NAMALWA (cell line): ENCODE data around the gene CREBL2.
"Not testable (repeated sequence)": the region's sequence is repeated elsewhere in the genome, so short reads cannot be mapped to it uniquely, and the experiment has no call there.

Experiments
- DNase-seq: peaks from one replicate; pipeline ENCODE4 v3.0.0-alpha.2; 2015; ENCODE audit warnings: low spot score

The CREBL2 gene, protein sequence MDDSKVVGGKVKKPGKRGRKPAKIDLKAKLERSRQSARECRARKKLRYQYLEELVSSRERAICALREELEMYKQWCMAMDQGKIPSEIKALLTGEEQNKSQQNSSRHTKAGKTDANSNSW

DNA sequence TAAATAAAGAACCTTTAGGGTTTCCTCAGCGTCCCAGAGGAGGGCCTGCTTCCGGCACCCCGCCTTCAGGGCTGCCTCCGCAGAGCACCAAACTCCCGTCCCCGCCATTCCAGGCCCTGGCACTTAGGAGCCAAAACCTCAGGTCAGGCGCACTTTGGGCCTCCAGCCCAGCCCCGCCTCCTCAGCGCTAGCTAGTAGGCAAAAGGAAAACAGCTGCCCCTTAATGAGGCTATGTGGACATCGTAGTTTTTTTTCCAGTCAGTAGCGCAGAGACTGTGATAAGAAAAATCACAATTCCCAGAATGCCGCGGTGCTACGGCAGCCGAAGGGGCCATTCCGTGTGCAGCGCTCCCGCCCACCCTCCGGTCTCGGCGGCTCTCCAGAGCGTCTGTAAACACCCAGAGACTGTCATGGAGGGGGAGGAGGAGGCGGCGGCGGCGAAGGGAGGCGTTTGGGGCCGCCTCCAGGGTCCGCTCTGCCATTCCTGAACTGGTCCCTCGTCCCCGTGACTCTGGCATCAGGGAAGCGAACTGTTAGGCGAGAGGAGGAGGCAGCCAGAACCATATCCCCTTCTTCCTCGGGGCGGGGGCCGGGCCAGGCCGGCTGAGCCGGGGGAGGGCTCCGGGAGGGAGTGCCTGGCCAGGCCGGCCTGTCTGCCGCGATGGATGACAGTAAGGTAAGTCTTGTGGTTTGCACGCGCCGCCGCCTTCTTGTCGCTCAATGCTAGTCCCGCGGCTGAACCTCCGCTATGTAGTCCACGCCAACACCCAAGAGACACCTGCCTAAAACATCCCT lies at the start of gene CREBL2:
CREBL2 (plus strand) TSS at position 365 of the 795 bp plus-strand sequence; CDS start at position 662, 297 bp downstream.
- DNase-seq = peak; percentile 87

DNA sequence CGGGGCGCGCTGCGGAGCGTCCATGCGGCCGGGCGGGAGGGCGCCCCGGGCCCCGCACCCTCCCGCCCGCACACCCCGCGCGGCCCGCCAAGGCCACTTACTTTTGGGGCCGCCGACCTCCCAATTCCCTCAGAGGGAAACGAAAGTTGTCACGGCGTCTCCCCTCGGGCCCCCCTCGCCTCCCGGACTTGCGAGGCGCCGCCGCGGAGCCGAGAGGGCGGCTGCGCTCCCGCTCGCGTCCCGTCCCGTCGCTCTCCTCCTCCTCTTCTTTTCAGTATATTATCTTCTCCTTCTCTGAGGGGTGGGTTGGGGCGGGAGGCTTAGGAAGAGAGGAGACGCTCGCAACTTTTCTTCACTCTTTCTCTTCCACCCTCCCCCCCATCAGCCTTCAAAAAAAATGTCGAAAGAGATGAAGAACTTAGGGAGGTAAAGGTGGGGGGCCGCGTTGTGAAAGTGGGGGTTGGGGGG lies 49.6 kb upstream of the CREBL2 start:
- peak; percentile 62 for DNase-seq

DNA sequence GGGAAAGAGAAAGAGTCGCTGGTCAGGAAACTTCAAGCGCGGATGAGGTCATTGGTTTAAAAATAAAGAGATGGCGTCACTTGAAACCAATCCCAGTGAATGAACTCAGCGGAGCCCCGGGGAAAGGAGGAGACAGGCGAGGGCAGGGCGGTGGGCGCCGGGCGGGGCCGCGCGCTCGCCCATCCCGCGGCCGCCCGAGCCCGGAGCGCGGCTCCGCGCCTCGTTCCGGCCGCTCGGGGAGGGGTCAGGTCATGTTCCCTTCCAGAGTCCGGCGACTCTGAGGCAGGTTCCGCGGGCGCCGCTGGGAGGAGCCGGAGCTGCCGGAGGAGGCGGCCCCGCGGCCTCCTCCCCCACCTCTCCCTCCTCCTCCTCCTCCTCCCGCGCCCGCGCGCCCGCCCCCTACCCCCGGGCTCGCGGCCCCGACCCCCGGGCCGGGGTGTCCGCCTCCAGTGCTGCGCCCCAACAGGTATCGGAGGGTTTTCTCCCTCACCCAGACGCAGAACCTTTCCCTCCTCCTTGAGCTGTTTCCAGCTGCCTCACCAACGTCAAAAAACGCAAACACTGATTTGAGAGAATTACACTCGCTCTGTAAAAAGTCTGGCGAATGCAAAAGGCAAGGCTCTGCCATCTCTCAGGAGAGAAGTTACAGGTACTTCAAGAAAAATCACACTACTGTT lies 49.0 kb upstream of the CREBL2 start, which contains the start of gene DUSP16:
DUSP16 (minus strand) TSS at position 279 of the 677 bp plus-strand sequence. CDS start 41,765 bp downstream, outside the sequence.
- peak; percentile 95 for DNase-seq

DNA sequence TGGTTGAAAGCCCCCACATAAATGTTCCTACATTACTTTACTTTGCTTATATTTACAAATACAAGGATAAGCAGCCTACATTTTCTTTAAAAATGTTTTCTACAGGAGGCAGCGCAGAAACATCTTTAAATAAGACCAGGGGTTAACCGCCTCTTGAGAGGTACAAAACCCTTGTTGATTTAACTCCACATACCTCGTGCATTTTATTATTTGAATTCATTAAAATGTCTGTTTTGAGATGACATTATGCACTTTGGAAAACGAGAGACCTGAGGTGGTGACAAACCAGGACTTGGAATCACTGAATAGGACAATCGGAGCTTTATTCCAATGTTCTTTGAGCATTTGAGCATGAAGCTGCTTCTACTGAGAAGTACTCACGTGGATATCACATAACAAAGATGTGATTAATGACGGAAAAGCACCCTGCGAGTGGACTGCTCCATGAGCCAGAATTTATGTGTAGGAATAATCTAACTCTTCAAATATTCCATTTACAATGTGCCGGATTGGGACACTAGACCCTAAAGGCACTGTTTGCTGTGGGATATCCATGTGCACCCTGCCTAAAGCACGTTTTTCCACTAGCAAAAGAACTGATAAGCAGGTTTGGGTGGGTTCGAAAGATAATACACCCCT lies 48.3 kb upstream of the CREBL2 start:
- no peak for DNase-seq

DNA sequence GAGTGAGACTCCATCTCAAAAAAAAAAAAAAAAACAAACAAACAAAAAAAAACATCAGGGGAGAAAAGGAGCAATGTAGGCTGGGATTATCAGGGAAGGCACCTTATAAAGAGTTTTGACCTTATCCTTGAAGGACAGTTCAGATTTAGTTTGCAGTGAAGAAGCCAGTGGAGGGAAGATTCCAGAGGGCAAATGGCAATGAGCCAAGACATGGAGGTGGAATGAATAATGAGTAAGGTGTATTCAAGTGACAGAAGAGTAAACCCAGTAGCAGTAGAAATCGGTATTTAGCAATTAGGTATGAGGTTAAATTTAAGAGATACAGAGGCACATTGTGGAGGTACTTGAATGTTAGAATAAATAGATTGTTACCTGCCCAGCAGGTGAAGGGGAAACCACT lies 46.8 kb upstream of the CREBL2 start:
- DNase-seq = no peak

DNA sequence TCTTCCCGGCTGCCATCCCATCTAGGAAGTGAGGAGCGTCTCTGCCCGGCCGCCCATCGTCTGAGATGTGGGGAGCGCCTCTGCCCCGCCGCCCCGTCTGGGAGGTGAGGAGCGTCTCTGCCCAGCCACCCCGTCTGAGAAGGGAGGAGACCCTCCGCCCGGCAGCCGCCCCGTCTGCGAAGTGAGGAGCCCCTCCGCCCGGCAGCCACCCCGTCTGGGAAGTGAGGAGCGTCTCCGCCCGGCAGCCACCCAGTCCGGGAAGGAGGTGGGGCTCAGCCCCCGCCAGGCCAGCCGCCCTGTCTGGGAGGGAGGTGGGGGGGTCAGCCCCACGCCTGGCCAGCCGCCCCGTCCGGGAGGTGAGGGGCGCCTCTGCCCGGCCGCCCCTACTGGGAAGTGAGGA lies 45.7 kb upstream of the CREBL2 start:
- DNase-seq = not testable (repeated sequence)

DNA sequence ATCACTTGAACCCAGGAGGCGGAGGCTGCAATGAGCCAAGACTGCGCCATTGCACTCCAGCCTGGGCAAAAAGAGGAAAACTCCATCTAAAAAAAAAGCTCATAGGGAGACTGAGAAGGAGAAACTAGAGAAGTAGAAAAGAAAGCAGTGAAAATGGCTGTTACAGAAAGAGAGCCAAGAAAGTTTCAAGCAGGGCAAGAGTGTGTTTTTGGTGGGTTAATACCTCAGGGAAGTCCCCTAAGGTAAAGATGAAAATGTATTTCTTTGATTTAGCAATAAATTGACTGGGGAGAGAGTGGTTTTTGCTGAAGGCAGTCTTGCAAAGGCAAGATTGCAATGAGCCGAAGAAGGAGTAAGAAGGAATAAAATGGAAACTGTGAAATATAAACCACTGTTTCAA lies 39.0 kb upstream of the CREBL2 start:
- DNase-seq = no peak

DNA sequence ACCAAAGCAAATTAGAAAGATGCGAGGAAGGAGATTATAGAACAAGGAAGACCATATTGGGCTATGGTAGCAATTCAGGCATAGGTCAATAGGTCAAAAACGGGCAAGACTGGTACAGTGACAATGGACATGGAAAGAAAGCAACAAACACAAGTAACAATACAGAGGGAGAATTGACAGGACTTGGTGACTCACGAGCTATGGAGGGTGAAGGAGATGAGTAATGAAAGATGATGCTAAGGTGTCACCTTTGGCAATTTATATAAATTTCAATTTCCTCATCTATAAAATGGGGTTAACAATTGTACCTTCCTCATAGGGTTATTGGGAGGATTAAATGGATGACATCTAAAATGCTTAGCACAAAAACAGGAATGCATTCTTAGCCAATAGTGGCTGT lies 33.9 kb upstream of the CREBL2 start:
- DNase-seq = no peak

DNA sequence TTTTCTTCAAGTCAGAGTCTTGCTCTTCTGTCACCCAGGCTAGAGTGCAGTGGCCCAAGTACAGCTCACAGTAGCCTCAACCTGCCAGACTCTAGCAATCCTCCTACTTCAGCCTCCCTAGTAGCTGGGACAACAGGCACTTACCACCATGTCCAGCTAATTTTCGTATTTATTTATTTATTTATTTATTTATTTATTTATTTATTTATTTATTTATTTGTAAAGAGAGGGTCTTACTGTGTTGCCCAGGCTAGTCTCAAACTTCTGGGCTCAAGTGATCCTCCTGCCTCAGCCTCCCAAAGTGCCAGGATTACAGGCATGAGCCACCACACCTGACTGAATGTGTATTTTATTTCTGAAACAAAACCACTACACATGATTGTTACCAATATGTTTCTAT lies 31.0 kb upstream of the CREBL2 start:
- DNase-seq = not testable (repeated sequence)

DNA sequence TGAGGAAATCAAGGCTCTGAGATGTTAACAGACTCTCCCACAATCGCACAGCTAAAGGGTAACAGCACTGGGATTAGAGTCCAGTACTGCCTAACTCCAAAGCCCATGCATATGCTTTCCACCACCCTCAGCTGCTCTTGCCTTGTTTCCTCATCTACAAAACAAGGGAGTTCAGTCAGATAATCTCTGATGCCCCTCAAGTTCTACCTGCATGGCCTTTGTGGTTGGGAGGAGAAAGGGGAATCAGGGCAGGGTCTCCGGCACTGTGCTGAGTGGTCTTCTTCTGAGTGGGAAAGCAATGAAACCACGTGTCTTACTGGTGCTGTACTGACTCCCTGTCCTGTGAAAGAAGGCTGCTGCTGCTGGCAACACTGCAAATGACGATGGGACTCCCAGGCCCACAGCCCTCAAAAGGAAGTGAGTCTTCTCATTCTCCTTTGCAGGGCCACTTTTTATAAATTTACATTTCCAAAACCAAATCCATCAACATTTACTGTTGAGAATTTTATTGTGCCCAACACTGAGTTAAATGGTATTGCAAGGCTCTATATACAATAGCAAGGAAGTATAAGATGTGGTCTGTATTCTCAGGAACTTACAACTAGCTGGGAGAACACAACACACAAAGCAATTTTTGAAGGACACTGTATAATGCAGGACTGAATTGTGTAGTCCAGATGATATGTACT lies 29.3 kb upstream of the CREBL2 start:
- no peak for DNase-seq

DNA sequence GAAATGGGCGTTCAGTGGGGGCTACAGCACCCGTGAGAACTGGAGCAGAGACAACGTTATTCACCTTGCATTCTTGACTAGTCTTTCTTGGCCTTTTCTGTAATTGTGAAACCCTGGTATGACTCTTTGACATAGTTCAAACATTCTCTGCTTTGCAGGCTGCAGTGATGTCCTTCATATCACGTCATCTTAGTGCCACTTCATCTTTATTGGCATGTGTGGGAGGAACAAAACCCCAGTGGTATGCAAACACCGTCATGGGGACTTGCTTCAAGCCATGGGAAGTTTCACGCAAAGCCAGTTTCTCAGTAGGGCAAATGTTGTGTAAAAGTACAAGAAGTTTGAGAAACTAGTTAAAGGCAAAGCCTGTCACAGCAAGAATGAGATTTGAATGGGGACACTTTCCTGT lies 28.8 kb upstream of the CREBL2 start:
- peak; percentile 54 for DNase-seq

DNA sequence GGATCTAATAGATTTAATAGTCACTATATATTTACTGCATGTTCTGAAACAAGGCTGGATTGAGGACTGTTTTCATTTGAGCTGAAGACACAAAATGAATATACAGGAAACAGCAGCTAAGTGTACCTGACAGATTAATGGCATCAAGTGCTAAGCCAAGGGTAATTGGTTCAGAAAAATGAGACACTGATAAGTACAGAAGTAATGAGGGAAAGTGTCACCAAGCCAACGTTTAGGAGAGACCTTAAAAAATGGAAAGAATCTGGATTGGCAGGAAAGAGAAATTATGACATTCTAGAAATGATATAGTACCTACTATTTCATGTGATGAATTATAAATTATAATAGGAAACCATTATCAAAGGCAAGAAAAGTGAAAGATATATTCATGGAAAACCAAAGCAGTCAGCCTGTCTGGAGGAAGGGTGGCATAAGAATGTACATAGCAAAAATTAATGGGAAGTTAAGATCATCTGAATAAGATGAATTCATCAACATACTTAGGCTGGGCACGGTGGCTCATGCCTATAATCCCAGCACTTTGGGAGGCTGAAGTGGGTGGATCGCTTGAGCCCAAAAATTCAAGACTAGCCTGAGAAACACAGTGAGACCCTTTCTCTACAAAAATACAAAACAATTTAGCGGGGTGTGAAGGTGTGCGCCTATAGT lies 28.0 kb upstream of the CREBL2 start:
- DNase-seq = no peak

DNA sequence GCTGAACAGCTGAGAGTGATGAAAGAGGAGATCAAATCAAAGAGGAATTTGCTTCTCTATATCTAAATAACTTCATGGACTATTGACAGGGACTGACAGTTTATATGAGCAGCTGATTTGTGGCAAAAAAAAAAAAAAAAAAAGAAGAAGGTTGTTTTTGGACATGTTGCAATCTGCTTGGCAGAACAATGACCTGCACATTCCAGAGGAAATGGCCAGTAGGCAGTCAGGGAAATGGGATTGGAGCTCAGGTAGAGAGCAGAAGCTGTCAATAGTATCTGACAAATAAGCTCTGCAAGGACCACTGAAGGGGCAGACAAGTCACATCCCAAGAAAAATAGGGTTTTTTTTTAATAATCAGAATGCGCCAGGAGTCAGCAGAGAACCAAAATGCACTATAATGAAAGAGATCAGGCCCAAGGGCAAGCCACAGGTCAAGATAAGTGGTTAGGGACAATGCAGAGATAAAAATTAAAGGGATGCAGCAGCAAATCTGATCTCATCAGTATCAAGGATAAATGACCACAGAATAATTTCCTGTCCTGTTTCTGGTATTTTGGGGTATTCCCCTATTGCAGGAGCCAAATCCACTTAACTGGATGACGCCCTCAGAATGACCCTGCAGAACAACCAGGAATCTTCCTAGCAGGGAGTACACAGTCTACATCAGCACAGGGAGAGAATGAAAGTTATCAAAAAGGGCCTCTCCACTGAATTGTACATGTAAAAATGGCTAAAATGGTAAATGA lies 26.4 kb upstream of the CREBL2 start:
- no peak for DNase-seq

DNA sequence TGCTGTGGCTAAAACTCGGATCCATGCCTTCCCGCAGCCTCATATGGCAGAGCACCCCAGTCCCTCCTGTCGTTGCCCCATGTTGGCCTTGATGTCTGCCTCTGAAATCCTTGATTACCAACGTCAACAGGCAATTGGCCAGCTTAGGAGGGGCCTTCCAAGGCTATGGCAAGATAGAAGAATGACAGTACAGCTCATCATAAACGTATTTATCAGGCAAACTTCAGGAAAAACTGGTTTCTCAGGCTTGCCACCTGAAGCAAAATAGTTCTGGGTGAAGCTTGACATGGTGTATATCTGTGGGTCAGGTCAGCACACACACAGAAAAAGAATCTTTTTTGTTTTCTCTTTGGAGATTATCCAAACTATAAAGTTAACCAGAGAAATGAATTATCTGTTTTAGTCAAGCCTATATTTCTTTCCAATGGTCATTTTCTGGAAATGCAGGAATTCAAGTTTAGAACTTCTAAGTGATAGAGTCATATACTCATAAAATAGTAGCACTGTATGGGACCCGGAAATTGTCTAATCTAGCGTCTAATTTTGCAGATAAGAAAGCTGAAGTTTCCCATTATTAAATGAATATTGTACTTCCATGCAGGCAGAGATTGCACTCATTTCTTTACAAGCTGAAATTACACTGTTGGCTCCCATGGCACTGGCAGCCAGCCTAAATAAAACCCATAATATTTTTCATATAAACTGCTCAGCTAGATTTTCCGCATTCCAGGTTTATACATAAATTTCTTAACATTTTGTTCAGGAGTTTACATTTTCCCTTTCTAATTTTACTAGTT lies 24.6 kb upstream of the CREBL2 start:
- no peak for DNase-seq

DNA sequence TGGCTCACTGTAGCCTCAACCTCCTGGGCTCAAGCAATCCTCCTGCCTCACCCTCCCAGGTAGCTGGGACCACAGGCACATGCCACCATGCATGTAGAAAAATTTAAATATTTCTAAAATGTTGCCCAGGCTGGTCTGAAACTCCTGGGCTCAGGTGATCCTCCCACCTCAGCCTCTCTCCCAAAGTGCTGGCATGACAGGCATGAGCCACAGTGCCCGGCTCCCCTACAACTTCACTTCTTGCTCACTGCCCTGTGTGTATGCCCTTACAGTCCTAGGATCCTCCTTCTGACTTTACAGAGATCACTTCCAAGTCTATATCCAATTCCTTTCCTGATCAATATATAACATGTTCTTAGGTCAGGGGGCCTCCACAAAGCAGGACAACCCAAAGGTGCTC lies 23.8 kb upstream of the CREBL2 start:
- no peak for DNase-seq

DNA sequence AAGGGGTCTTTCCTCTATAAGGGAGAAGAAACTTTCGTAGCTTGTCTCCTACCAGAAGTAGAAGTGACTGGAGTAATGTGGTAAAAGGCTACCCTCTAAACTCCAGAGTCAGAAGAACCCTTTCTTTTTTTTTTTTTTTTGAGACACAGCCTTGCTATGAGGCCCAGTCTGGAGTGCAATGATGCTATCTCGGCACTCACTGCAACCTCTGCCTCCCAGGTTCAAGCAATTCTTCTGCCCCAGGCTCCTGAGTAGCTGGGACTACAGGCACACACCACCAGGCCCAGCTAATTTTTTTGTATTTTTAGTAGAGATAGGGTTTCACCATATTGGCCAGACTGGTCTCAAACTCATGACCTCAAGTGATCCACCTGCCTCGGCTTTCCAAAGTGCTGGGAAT lies 23.2 kb upstream of the CREBL2 start:
- not testable (repeated sequence) for DNase-seq

DNA sequence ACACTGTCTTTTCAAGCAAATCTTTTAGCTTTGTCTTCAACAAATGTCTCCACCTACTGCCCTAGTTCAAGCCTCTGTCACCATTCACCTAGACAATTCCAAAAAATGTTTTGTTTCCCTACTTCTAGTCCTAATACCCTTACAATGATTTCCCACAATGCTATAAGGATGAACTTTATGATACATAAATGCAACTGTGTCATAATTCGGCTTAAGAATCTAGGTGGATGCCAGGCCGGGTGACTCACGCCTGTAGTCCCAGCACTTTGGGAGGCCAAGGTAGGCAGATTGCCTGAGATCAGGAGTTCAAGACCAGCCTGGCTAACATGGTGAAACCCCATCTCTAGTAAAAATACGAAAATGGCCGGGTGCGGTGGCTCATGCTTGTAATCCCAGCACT lies 20.7 kb upstream of the CREBL2 start:
- no peak for DNase-seq

DNA sequence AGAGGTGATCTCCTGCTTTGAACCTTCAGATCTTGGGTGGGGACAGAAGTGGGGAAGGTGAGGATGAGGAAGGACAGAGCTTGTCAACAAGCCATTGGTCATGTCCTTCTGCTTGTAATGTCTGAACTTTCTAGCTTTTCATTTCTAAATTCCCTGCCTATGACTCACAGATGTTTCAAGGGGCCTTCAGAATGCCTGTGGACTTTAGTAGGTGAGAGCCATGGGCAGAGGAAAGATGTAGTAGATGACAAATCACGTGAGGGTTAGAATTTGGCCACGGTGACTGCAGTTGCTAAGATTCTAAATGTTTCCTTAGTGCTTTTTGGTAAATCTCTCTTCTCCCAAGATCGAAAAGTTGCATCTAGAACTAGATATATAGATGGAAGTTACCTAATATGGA lies 18.7 kb upstream of the CREBL2 start:
- no peak for DNase-seq

DNA sequence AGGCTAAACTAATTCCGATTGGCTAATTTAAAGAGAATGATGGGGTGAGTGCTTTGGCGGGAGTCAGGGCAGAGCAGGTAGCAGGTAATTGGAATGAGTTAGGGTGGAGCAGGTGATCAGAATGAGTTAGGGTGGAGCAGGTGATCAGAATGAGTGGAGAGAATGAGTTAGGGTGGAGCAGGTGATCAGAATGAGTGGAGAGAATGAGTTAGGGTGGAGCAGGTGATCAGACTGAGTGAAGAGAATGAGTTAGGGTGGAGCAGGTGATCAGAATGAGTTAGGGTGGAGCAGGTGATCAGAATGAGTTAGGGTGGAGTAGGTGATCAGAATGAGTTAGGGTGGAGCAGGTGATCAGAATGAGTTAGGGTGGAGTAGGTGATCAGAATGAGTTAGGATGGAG lies 15.7 kb upstream of the CREBL2 start:
- not testable (repeated sequence) for DNase-seq

DNA sequence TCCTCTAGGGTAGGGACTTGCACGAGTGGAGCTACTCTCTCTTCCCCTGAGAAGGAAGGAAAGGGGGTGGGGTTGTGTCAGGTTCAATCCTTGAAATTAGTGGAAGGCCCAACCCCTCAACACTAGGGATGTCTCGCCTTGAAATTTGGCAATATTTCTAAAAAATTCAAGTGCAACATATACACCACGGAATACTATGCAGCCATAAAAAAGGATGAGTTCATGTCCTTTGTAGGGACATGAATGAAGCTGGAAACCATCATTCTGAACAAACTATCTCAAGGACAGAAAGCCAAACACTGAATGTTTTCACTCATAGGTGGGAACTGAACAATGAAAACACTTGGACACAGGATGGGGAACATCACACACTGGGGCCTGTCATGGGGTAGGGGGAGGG lies 15.1 kb upstream of the CREBL2 start:
- DNase-seq = not testable (repeated sequence)
